PFSK-1 (cell line): Measurements from ENCODE around the gene GALNTL6.

Experiments used
- POLR2AphosphoS5 ChIP-seq: IDR thresholded peaks from 2 replicates; pipeline ENCODE4 v1.6.1; 2012; ENCODE audit warnings: low read depth, mild to moderate bottlenecking, control low read depth, low read length, moderate library complexity
- SIN3A ChIP-seq: IDR thresholded peaks from 2 replicates; pipeline ENCODE4 v1.6.1; 2012; ENCODE audit warnings: mild to moderate bottlenecking, low read length, moderate library complexity, borderline replicate concordance; ENCODE audit not compliant: insufficient read depth
- TAF1 ChIP-seq: IDR thresholded peaks from 2 replicates; pipeline ENCODE4 v1.6.1; 2012; ENCODE audit warnings: low read length, control low read depth, borderline replicate concordance; ENCODE audit not compliant: insufficient read depth

DNA sequence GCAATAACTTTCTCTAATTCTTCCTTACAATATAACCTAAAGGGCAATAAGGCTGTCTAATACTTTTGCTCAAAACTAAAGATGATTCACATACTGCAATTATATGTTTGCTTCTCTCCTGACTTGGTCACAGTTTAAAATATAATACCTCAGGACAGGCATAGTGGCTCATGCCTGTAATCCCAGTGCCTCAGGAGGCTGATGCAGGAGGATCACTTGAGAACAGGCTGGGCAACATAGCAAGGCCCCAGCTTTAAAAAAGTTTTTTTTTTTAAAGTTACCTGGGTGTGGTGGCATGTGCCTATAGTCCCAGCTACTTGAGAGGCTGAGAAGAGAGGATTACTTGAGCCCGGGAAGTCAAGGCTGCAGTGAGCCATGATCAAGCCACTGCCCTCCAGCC is 1125.7 kb downstream of the GALNTL6 start:
- TF ChIP-seq POLR2AphosphoS5 (no peak), SIN3A (no peak), TAF1 (no peak)
